Measurements from ENCODE around the gene LRRC71. TPM values are rescaled to one million over a fixed set of nuclear protein-coding genes. Genes with fewer than 3 reads are reported as not detected.

Gene LRRC71
- total RNA-seq, 4 donors from 2014 or later, result 0.60 to 0.78 (median 0.66) TPM; not detected in 1

DNA sequence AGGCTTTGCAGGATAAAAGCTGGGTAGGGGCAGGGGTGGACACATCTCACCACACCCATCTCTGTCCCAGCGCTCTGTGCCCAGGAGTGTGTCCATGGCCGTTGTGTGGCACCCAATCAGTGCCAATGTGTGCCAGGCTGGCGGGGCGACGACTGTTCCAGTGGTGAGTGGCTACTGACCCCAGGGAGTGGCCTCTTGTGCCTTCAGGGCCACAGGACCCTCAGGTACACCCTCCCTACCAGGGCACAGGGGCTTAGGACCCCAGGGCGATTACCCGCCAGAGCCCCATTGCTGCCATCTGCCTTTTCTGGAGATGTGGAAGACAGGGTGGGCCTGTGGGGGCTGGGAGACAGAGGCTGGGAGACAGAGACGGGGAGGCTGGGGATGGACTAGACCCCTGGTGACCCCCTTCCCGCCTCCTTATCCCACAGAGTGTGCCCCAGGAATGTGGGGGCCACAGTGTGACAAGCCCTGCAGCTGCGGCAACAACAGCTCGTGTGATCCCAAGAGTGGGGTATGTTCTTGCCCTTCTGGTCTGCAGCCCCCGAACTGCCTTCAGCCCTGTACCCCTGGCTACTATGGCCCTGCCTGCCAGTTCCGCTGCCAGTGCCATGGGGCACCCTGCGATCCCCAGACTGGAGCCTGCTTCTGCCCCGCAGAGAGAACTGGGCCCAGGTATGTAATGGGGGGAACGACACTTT is 14.1 kb upstream of the LRRC71 start:
- TF ChIP-seq POLR2A (IDR thresholded peaks at IDR 0.05), result no peak
- Histone ChIP-seq H3K27ac (peak overlapping the region in 2 of 4 donors; percentile 28 to 52), H3K36me3 (peaks cover 0 to 32% (median 0%) of the 10 kb centered on the region in 3 donors), H3K4me1 (peaks cover 0 to 95% (median 33%) of the 10 kb centered on the region in 4 donors), H3K9me3 (no peaks in the 10 kb centered on the region), H3K4me3 (no peak overlapping the region), H3K27me3 (peaks cover 0 to 14% of the 10 kb centered on the region in 2 donors)
- DNase-seq (ENCODE audit: low spot score in 2 of 2), result no peak
- WGBS, 2 donors, result 90 to 96% methylated on average over 15 to 16 of the region's 16 CpGs

DNA sequence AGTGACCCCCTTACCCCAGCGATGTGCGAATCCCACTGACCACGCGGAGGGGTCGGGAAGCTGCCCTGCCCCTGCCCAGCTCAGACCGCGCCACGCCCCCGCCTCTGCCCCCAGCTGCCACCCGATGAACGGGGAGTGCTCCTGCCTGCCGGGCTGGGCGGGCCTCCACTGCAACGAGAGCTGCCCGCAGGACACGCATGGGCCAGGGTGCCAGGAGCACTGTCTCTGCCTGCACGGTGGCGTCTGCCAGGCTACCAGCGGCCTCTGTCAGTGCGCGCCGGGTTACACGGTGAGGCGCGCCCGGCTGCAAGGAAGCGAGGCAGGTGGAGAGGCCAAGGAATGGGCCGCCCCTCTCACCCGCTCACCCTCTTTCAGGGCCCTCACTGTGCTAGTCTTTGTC is 11.9 kb upstream of the LRRC71 start:
- peaks cover 0 to 49% (median 0%) of the 10 kb centered on the region in 3 donors for H3K36me3 ChIP-seq
- no peak overlapping the region for H3K4me3 ChIP-seq
- peaks cover 0 to 73% (median 14%) of the 10 kb centered on the region in 4 donors for H3K4me1 ChIP-seq
- H3K27ac ChIP-seq, result no peak overlapping the region
- 43 to 49% methylated on average over 24 of the region's 29 CpGs for WGBS, 2 donors
- DNase-seq (ENCODE audit: low spot score in 2 of 2), result no peak
- peaks cover 0 to 14% of the 10 kb centered on the region in 2 donors for H3K27me3 ChIP-seq
- H3K9me3 ChIP-seq, result no peaks in the 10 kb centered on the region
- no peak for TF ChIP-seq EP300 (IDR thresholded peaks at IDR 0.05)
- TF ChIP-seq, protein P1, sequence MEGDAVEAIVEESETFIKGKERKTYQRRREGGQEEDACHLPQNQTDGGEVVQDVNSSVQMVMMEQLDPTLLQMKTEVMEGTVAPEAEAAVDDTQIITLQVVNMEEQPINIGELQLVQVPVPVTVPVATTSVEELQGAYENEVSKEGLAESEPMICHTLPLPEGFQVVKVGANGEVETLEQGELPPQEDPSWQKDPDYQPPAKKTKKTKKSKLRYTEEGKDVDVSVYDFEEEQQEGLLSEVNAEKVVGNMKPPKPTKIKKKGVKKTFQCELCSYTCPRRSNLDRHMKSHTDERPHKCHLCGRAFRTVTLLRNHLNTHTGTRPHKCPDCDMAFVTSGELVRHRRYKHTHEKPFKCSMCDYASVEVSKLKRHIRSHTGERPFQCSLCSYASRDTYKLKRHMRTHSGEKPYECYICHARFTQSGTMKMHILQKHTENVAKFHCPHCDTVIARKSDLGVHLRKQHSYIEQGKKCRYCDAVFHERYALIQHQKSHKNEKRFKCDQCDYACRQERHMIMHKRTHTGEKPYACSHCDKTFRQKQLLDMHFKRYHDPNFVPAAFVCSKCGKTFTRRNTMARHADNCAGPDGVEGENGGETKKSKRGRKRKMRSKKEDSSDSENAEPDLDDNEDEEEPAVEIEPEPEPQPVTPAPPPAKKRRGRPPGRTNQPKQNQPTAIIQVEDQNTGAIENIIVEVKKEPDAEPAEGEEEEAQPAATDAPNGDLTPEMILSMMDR (IDR thresholded peaks at IDR 0.05), result no peak
- no peak for TF ChIP-seq POLR2A (IDR thresholded peaks at IDR 0.05)

DNA sequence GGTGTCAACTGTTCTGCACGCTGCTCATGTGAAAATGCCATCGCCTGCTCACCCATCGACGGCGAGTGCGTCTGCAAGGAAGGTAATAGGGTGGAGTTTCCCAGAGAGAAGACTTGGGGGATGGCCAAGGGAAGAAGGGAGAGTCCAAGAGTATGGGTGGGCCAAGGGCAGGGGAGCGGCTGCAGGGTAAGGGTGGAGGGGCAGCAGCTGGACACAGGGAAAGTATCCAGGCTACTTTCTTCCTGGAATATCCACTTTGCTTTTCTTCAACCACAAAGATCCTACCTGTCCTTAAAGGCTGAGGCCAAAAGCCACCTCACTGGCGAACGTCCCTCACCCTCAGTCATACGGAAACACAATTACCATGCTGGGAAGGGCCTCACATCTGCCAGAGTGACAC is 11.5 kb upstream of the LRRC71 start:
- TF ChIP-seq POLR2A (IDR thresholded peaks at IDR 0.05) (no peak), EP300 (IDR thresholded peaks at IDR 0.05) (no peak)
- TF ChIP-seq, protein P1 (IDR thresholded peaks at IDR 0.05), result no peak
- no peak overlapping the region for H3K27ac ChIP-seq
- no peak for DNase-seq (ENCODE audit: low spot score in 2 of 2)
- H3K9me3 ChIP-seq, result no peaks in the 10 kb centered on the region
- H3K36me3 ChIP-seq, result peaks cover 0 to 53% (median 0%) of the 10 kb centered on the region in 3 donors
- H3K27me3 ChIP-seq, result peaks cover 0 to 14% of the 10 kb centered on the region in 2 donors
- WGBS, 2 donors, result 53 to 59% methylated on average over 10 of the region's 10 CpGs
- no peak overlapping the region for H3K4me3 ChIP-seq
- H3K4me1 ChIP-seq, result peaks cover 0 to 69% (median 11%) of the 10 kb centered on the region in 4 donors

DNA sequence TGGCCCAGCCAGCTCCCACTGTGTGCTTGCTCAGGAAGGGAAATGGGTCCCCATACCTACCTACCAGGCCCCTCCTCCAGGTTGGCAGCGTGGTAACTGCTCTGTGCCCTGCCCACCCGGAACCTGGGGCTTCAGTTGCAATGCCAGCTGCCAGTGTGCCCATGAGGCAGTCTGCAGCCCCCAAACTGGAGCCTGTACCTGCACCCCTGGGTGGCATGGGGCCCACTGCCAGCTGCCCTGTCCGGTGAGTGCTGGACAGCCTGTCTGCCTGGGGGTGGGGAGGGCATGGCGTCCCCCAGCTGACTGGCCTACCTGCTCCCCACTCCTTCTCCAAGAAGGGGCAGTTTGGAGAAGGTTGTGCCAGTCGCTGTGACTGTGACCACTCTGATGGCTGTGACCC is 10.8 kb upstream of the LRRC71 start:
- H3K4me3 ChIP-seq, result no peak overlapping the region
- H3K27ac ChIP-seq, result no peak overlapping the region
- WGBS, 2 donors, result 87% methylated on average over 5 of the region's 5 CpGs
- TF ChIP-seq EP300 (IDR thresholded peaks at IDR 0.05) (no peak), POLR2A (IDR thresholded peaks at IDR 0.05) (no peak)
- TF ChIP-seq, protein P1 (IDR thresholded peaks at IDR 0.05), result no peak
- peaks cover 0 to 62% (median 5%) of the 10 kb centered on the region in 4 donors for H3K4me1 ChIP-seq
- no peak for DNase-seq (ENCODE audit: low spot score in 2 of 2)
- peaks cover 0 to 59% (median 0%) of the 10 kb centered on the region in 3 donors for H3K36me3 ChIP-seq
- no peaks in the 10 kb centered on the region for H3K9me3 ChIP-seq
- H3K27me3 ChIP-seq, result peaks cover 0 to 14% of the 10 kb centered on the region in 2 donors

DNA sequence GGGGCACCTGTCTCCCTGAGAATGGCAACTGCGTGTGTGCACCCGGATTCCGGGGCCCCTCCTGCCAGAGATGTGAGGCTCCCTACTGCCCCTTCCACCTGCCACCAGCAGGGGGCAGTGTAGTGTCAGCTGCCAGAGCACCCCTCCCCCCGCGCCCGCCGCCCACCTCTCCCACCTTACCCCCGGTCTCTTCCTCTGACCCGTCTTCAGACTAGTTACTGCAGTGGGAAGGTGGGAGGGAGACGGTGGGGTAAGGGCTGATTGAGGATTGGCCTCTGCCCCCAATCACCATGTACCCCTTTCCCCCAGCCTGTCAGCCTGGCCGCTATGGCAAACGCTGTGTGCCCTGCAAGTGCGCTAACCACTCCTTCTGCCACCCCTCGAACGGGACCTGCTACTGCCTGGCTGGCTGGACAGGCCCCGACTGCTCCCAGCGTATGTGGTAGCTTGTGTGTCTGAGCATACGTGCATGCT is 10.1 kb upstream of the LRRC71 start:
- no peak for DNase-seq (ENCODE audit: low spot score in 2 of 2)
- H3K9me3 ChIP-seq, result no peaks in the 10 kb centered on the region
- 43 to 47% methylated on average over 18 of the region's 18 CpGs for WGBS, 2 donors
- peaks cover 0 to 64% (median 0%) of the 10 kb centered on the region in 3 donors for H3K36me3 ChIP-seq
- no peak overlapping the region for H3K27ac ChIP-seq
- no peak overlapping the region for H3K4me3 ChIP-seq
- peaks cover 0 to 14% of the 10 kb centered on the region in 2 donors for H3K27me3 ChIP-seq
- TF ChIP-seq POLR2A (IDR thresholded peaks at IDR 0.05) (no peak), EP300 (IDR thresholded peaks at IDR 0.05) (no peak)
- TF ChIP-seq, protein P1 (IDR thresholded peaks at IDR 0.05), result peak; percentile 67 to 87 (median 76)
- peaks cover 0 to 55% (median 2%) of the 10 kb centered on the region in 4 donors for H3K4me1 ChIP-seq
